ENCODE measurements around the gene ELMO1.

Gene ELMO1

DNA sequence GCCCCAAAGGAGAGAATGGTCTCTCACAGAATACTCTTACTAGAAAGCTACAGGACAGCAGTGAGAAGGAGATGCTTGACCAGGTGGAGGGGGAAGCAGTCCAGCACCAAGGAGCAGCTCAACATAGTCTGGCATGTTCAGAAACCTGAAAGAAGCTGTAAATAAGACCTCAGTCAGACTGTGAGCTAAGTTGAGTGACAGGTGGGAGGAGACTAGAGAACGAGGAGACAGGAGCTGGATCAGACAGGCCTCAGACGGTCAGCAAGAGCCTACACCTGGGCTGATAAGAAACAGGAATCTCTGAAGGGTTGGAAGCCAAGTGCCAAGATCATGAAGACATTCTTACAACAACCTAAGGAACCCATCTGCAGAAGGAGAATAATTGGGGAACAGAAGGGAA is 54.5 kb downstream of the ELMO1 start:
- in situ Hi-C loops (cut with MboI; ENCODE audit: low pct_unique_long_range_greater_than_20kb, low sequenced_read_pairs, unreplicated experiment) = no loop called here
- TF ChIP-seq, protein P1, sequence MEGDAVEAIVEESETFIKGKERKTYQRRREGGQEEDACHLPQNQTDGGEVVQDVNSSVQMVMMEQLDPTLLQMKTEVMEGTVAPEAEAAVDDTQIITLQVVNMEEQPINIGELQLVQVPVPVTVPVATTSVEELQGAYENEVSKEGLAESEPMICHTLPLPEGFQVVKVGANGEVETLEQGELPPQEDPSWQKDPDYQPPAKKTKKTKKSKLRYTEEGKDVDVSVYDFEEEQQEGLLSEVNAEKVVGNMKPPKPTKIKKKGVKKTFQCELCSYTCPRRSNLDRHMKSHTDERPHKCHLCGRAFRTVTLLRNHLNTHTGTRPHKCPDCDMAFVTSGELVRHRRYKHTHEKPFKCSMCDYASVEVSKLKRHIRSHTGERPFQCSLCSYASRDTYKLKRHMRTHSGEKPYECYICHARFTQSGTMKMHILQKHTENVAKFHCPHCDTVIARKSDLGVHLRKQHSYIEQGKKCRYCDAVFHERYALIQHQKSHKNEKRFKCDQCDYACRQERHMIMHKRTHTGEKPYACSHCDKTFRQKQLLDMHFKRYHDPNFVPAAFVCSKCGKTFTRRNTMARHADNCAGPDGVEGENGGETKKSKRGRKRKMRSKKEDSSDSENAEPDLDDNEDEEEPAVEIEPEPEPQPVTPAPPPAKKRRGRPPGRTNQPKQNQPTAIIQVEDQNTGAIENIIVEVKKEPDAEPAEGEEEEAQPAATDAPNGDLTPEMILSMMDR (IDR thresholded peaks at IDR 0.05; ENCODE audit: extremely low read depth, insufficient read depth, missing control alignments) = no peak
- DNase-seq (ENCODE audit: low spot score) = no peak

DNA sequence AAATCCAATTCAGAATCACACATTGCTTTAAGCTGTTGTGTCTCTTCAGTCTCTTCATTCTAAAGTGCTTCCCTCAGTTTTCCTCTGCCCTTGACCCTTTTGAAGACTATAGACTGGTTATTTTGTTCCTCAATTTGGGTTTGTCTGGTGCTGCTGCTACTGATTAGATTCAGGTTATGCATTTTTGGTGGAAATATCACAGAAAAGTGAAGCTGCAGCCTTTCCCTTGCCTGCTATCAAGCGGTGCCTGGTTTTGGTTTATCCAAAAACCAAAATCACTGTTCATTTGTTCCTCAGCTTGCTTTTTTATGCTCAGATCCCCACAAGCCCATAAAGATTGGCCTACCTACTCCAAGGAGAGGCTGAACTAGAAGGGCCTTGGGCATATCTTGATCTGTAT is 55.2 kb downstream of the ELMO1 start:
- DNase-seq (ENCODE audit: low spot score) = no peak
- in situ Hi-C loops (cut with MboI; ENCODE audit: low pct_unique_long_range_greater_than_20kb, low sequenced_read_pairs, unreplicated experiment) = no loop called here
- TF ChIP-seq, protein P1 (IDR thresholded peaks at IDR 0.05; ENCODE audit: extremely low read depth, insufficient read depth, missing control alignments) = no peak

GRCh38 chr7:37392673-37393017 is 56.0 kb downstream of the ELMO1 start:
- no peak for DNase-seq (ENCODE audit: low spot score)
- in situ Hi-C loops (cut with MboI; ENCODE audit: low pct_unique_long_range_greater_than_20kb, low sequenced_read_pairs, unreplicated experiment) = no loop called here
- TF ChIP-seq, protein P1 (IDR thresholded peaks at IDR 0.05; ENCODE audit: extremely low read depth, insufficient read depth, missing control alignments) = no peak

DNA sequence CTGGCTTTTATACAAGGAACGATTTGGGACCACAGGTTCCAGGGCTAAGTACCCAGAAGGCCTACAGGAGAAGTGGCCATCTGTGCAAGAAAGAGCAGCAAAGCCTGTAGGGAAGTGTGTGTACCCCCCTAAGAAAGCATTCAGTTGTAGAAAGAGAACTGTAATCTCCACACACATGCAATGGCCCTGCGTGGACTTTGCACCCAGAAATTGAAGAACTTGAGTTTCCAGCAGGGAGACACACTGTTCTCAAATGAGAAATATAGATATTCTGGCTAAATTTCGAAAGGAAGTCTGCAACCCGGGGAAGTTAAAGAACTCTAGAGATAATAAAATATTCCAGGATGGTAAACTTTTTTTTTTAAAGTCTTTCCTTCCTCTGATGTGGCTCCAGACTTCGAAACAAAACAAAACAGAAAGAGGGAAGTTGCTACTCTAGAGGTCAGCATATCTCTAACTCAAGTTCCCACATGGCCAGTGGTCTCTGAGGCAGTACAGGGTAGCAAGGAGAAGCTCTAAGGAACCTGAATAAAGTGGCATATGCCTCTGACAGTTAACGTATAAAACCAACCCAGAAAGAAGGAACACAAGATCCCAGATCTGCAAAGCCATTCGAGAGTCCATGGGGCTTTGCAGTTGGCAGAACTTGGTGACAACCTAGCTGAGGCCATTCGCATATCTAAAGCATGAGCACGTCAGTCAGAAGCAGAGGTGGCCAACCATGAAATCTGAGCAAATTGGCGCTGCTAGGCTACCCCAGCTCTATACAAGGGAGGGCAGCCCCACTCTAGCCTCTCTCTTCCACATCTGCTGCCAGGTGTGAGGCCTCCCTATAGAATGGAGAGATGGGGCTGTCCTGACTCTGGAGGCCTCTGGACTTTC is 56.6 kb downstream of the ELMO1 start:
- in situ Hi-C loops (cut with MboI; ENCODE audit: low pct_unique_long_range_greater_than_20kb, low sequenced_read_pairs, unreplicated experiment) = no loop called here

DNA sequence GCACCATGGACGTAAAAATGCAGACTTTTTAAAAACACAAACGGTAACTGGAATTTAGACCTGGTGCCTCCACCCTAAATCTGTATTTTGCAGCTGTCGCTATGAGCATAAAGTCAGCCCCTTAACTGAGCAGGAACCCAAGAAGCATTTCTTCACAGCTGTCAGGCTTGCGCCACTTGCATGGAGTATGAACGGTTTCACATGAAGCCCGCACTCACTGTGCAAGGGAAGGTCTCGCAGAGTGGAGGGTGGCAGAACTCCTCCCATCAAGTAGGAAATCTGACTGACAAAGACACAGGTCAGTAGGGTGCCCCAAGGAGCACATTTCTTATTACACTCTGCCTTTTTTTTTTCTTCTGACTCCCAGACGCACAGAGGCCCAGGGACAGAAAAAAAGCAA is 58.5 kb downstream of the ELMO1 start:
- TF ChIP-seq, protein P1 (IDR thresholded peaks at IDR 0.05; ENCODE audit: extremely low read depth, insufficient read depth, missing control alignments) = no peak
- DNase-seq (ENCODE audit: low spot score) = no peak
- in situ Hi-C loops (cut with MboI; ENCODE audit: low pct_unique_long_range_greater_than_20kb, low sequenced_read_pairs, unreplicated experiment) = no loop called here

More for the DNA sequence above, 56.6 kb downstream of the ELMO1 start:
- TF ChIP-seq, protein P1 (IDR thresholded peaks at IDR 0.05; ENCODE audit: extremely low read depth, insufficient read depth, missing control alignments) = no peak
- no peak for DNase-seq (ENCODE audit: low spot score)

GRCh38 chr7:37388811-37389210 is 59.9 kb downstream of the ELMO1 start:
- no peak for DNase-seq (ENCODE audit: low spot score)
- TF ChIP-seq, protein P1 (IDR thresholded peaks at IDR 0.05; ENCODE audit: extremely low read depth, insufficient read depth, missing control alignments) = no peak
- in situ Hi-C loops (cut with MboI; ENCODE audit: low pct_unique_long_range_greater_than_20kb, low sequenced_read_pairs, unreplicated experiment) = no loop called here

Measured in GM13977 (cell line).